Endothelial cell of umbilical vein (primary cell): Measurements from ENCODE around the gene MFRP.
A peak's percentile ranks its signal among the peaks of the same experiment; 100 is the strongest.

Experiments
- EZH2 ChIP-seq: IDR thresholded peaks from 2 replicates; pipeline ENCODE4 v1.6.1; 2012; ENCODE audit warnings: borderline replicate concordance, low read depth, mild to moderate bottlenecking, moderate library complexity, low read length, inconsistent platforms; ENCODE audit not compliant: severe bottlenecking
- FOS ChIP-seq: IDR thresholded peaks from 2 replicates; pipeline ENCODE4 v1.6.1; 2011; ENCODE audit warnings: mild to moderate bottlenecking, low read length, moderate library complexity, borderline replicate concordance; ENCODE audit not compliant: insufficient read depth
- GATA2 ChIP-seq: IDR thresholded peaks from 2 replicates; pipeline ENCODE4 v1.7.0; 2011; ENCODE audit warnings: low read depth, mild to moderate bottlenecking, moderate library complexity, mixed read lengths, low read length; ENCODE audit not compliant: insufficient read length, insufficient read depth
- JUN ChIP-seq: IDR thresholded peaks from 2 replicates; pipeline ENCODE4 v1.6.1; 2011; ENCODE audit warnings: borderline replicate concordance, low read depth; ENCODE audit not compliant: insufficient read length, insufficient read depth
- MYC ChIP-seq: IDR thresholded peaks from one replicate; pipeline ENCODE4 v1.6.1; 2011; ENCODE audit warnings: mild to moderate bottlenecking, low read depth, low read length
- POLR2A ChIP-seq: IDR thresholded peaks from 2 replicates; pipeline ENCODE4 v1.6.1; 2012; ENCODE audit warnings: low read depth, mild to moderate bottlenecking, control low read depth, low read length
- POLR2AphosphoS5 ChIP-seq: IDR thresholded peaks from 2 replicates; pipeline ENCODE4 v1.6.1; 2012; ENCODE audit warnings: low read depth, mild to moderate bottlenecking, control low read depth, low read length, moderate library complexity; ENCODE audit not compliant: insufficient read depth
- TF ChIP-seq, protein P1 (sequence below), 2 donors: IDR thresholded peaks; 1 replicate in 1 of 2; 2 replicates in 1 of 2; pipeline ENCODE4 v1.5.1; 2011; ENCODE audit warnings: low read length in 2 of 2, mild to moderate bottlenecking in 2 of 2, moderate library complexity in 2 of 2, control low read depth in 1 of 2, inconsistent platforms in 1 of 2, low read depth in 1 of 2; ENCODE audit not compliant: insufficient read depth in 1 of 2; ENCODE audit errors: extremely low read depth in 1 of 2
- TF ChIP-seq, protein P2 (sequence below): IDR thresholded peaks from 2 replicates; pipeline ENCODE4 v1.6.1; 2011; ENCODE audit not compliant: insufficient read depth, insufficient read length

DNA sequence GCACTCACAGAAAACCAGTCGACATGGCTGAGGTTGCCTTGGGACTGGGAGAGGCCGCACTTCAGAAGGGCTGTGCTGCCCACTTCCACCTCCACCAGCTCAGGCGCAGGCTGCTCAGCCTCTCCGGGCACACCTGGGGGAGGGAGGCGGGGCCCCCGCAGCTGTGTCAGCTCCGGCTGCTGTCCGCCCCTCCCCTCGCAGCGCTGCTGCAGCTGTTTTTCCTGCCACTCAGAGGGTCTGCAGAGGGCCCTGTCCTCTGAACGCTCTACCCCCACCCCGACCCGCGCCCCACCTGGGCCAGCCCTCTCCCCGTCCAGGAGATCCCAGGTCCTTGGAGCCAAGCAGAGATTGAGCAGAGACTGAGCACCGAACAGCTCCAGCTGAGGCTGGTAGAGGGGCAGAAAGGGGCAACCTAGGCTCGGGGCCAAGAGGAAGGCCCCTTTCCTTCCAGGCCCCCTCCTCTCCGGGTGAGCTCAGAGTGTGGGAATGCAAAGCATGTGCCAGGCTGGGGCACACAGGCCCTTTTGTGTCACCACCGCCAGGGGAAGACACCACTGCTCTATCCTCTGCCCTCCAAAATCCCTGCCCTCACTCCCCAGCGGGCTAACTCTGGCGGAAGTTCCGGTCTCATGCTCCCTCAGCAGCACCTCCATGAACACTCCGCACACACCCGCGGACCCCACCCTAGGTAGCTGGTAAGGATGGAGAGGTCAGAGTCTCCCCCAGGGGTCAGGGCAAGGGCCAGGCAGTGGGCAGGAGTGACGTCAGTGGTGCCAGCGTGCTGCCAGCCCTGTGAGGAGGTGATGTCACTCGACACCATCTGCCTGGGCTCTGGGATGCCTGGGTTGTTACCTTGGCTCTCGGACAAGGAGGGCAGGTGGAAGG, 31.1 kb downstream of the MFRP start:
- TF ChIP-seq, protein P1, sequence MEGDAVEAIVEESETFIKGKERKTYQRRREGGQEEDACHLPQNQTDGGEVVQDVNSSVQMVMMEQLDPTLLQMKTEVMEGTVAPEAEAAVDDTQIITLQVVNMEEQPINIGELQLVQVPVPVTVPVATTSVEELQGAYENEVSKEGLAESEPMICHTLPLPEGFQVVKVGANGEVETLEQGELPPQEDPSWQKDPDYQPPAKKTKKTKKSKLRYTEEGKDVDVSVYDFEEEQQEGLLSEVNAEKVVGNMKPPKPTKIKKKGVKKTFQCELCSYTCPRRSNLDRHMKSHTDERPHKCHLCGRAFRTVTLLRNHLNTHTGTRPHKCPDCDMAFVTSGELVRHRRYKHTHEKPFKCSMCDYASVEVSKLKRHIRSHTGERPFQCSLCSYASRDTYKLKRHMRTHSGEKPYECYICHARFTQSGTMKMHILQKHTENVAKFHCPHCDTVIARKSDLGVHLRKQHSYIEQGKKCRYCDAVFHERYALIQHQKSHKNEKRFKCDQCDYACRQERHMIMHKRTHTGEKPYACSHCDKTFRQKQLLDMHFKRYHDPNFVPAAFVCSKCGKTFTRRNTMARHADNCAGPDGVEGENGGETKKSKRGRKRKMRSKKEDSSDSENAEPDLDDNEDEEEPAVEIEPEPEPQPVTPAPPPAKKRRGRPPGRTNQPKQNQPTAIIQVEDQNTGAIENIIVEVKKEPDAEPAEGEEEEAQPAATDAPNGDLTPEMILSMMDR (IDR thresholded peaks at IDR 0.05; ENCODE audit: extremely low read depth in 1 of 2, insufficient read depth in 1 of 2, low read depth in 1 of 2, low read length in 2 of 2), result peak; percentile 16 to 46
- TF ChIP-seq EZH2 (no peak), GATA2 (no peak), POLR2A (no peak), JUN (no peak), POLR2AphosphoS5 (peak; percentile 36), FOS (peak; percentile 42), MYC (no peak)
- TF ChIP-seq, protein P2, sequence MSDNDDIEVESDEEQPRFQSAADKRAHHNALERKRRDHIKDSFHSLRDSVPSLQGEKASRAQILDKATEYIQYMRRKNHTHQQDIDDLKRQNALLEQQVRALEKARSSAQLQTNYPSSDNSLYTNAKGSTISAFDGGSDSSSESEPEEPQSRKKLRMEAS, result no peak
